Measurements from ENCODE around the gene PPP4R3B. TPM values are rescaled to one million over a fixed set of nuclear protein-coding genes. Genes with fewer than 3 reads are reported as not detected.

PPP4R3B gene
- total RNA-seq, 1 experiment from 2014 or later: 12.6 TPM

Other genes starting within 250 kb of the PPP4R3B start
- gene CCDC88A, start 197.8 kb downstream of the PPP4R3B start, total RNA-seq (2014; rRNA removed; shearing (Covaris generic); ENCODE audit: low replicate concordance): 11.8 and 28.3 TPM in 2 replicates
- gene CFAP36, start 97.9 kb downstream of the PPP4R3B start, total RNA-seq (2014; rRNA removed; shearing (Covaris generic); ENCODE audit: low replicate concordance): 43.6 and 53.6 TPM in 2 replicates
- gene PNPT1, start 76.2 kb upstream of the PPP4R3B start, total RNA-seq (2014; rRNA removed; shearing (Covaris generic); ENCODE audit: low replicate concordance): 32.7 and 44.2 TPM in 2 replicates